Neutrophil (primary cell): ENCODE data around the gene TMA7B.

Source experiments
- H3K27ac ChIP-seq: fragments of 200-600 bp; sonication (generic); 2 replicates; pipeline ENCODE4 v1.5.1; 2016; ENCODE audit warnings: mild to moderate bottlenecking, moderate library complexity
- H3K27me3 ChIP-seq: fragments of 200-600 bp; sonication (generic); 2 replicates; pipeline ENCODE4 v1.6.0; 2016; ENCODE audit warnings: mild to moderate bottlenecking
- H3K36me3 ChIP-seq: fragments of 200-600 bp; sonication (generic); 2 replicates; pipeline ENCODE4 v1.5.1; 2017
- H3K4me1 ChIP-seq, 2 experiments: fragments of 200-600 bp in 1 of 2; sonication (generic) in 1 of 2; 1 replicate in 1 of 2; 2 replicates in 1 of 2; pipeline versions ENCODE4 v1.5.1 to v1.6.1; 2013 to 2016; ENCODE audit warnings: low read depth in 1 of 2, low read length in 1 of 2, mild to moderate bottlenecking in 1 of 2, moderate library complexity in 1 of 2; ENCODE audit not compliant: control insufficient read depth in 1 of 2, insufficient read depth in 1 of 2
- H3K4me3 ChIP-seq, 2 experiments: fragments of 200-600 bp in 1 of 2; sonication (generic) in 1 of 2; 1 replicate in 1 of 2; 2 replicates in 1 of 2; pipeline ENCODE4 v1.5.1; 2013 to 2016; ENCODE audit warnings: low read depth in 1 of 2, low read length in 1 of 2, mild to moderate bottlenecking in 1 of 2, moderate library complexity in 1 of 2
- H3K9me3 ChIP-seq: fragments of 200-600 bp; sonication (generic); 2 replicates; pipeline ENCODE4 v1.5.1; 2016
- TF ChIP-seq, protein P1 (sequence below): fragments of 200-600 bp; sonication (generic); IDR thresholded peaks from 2 replicates; pipeline ENCODE4 v1.5.1; 2016; ENCODE audit warnings: antibody characterized with exemption

The TMA7B gene

GRCh38 chr22:39980596-39980995 lies 20.4 kb downstream of the TMA7B start:
- TF ChIP-seq, protein P1, sequence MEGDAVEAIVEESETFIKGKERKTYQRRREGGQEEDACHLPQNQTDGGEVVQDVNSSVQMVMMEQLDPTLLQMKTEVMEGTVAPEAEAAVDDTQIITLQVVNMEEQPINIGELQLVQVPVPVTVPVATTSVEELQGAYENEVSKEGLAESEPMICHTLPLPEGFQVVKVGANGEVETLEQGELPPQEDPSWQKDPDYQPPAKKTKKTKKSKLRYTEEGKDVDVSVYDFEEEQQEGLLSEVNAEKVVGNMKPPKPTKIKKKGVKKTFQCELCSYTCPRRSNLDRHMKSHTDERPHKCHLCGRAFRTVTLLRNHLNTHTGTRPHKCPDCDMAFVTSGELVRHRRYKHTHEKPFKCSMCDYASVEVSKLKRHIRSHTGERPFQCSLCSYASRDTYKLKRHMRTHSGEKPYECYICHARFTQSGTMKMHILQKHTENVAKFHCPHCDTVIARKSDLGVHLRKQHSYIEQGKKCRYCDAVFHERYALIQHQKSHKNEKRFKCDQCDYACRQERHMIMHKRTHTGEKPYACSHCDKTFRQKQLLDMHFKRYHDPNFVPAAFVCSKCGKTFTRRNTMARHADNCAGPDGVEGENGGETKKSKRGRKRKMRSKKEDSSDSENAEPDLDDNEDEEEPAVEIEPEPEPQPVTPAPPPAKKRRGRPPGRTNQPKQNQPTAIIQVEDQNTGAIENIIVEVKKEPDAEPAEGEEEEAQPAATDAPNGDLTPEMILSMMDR, result no peak
- H3K36me3 ChIP-seq, result no peaks in the 10 kb centered on the region
- no peaks in the 10 kb centered on the region for H3K4me1 ChIP-seq
- H3K27ac ChIP-seq, result no peak overlapping the region
- no peaks in the 10 kb centered on the region for H3K9me3 ChIP-seq
- peaks cover 80% of the 10 kb centered on the region for H3K27me3 ChIP-seq
- no peak overlapping the region for H3K4me3 ChIP-seq

DNA sequence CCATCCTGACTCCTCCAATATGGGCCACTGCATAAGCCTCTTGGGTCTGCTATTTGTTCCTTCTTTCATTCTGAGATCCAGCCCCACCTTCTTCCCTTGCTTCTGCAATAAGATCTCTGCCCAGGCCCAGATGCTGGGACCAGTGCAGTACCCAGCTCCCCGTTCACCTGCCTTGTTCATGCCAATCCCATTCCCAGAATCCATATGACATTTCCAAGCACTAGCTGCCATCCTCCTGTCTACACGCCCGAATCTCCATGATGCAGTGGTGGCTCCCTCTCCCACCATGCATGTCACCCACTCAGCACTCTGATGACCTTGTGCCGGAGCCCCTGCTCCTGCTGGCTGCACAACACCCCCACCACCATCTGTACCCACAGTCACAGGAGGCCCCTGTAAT lies 23.1 kb downstream of the TMA7B start:
- Histone ChIP-seq H3K27ac (no peak overlapping the region), H3K27me3 (peaks cover 74% of the 10 kb centered on the region), H3K36me3 (no peaks in the 10 kb centered on the region), H3K4me3 (no peak overlapping the region), H3K9me3 (no peaks in the 10 kb centered on the region), H3K4me1 (no peaks in the 10 kb centered on the region)
- TF ChIP-seq, protein P1, result no peak

DNA sequence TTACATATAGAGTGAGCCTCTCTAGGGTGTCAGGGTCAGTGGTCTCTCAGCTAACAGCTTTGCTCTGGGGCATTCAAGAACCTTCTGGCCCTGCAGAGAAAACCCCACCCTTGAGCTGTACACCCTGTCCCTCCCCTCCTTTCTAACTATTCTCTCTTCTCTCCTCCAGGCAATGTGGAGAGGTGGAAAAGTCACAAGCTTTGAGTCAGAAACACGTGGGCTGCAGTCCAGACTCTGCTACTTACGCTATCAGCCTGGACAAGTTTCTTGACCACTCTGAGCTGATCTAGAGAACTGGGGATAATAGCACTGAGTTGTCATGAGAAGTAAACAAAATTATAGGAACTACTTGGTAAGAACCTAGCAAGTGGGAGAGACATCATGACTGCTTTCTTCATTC lies 23.8 kb downstream of the TMA7B start:
- H3K9me3 ChIP-seq, result no peaks in the 10 kb centered on the region
- H3K36me3 ChIP-seq, result no peaks in the 10 kb centered on the region
- no peaks in the 10 kb centered on the region for H3K4me1 ChIP-seq
- H3K4me3 ChIP-seq, result no peak overlapping the region
- H3K27ac ChIP-seq, result no peak overlapping the region
- peaks cover 74% of the 10 kb centered on the region for H3K27me3 ChIP-seq
- TF ChIP-seq, protein P1, result no peak

DNA sequence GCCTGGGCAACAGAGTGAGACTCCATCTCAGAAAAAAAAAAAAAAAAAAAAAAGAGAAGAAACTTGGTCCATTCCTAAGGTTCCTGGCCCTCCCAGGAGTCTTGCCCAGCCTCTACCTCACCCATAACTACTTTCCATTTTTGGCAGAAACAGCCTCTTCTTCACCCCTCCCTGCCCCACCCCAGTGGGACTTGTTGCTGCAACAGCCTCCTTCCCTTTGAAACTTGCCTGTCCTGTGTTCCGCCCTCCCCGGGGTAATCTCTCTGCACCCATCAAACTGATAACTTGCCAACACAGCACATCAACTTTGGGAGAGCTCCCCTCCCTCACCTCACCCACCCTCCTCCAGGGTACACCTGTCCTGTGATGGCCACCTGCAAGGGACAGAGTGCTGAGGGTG lies 24.5 kb downstream of the TMA7B start:
- peaks cover 74% of the 10 kb centered on the region for H3K27me3 ChIP-seq
- H3K4me1 ChIP-seq, result no peaks in the 10 kb centered on the region
- no peaks in the 10 kb centered on the region for H3K36me3 ChIP-seq
- TF ChIP-seq, protein P1, result no peak
- H3K9me3 ChIP-seq, result no peaks in the 10 kb centered on the region
- no peak overlapping the region for H3K4me3 ChIP-seq
- H3K27ac ChIP-seq, result no peak overlapping the region

DNA sequence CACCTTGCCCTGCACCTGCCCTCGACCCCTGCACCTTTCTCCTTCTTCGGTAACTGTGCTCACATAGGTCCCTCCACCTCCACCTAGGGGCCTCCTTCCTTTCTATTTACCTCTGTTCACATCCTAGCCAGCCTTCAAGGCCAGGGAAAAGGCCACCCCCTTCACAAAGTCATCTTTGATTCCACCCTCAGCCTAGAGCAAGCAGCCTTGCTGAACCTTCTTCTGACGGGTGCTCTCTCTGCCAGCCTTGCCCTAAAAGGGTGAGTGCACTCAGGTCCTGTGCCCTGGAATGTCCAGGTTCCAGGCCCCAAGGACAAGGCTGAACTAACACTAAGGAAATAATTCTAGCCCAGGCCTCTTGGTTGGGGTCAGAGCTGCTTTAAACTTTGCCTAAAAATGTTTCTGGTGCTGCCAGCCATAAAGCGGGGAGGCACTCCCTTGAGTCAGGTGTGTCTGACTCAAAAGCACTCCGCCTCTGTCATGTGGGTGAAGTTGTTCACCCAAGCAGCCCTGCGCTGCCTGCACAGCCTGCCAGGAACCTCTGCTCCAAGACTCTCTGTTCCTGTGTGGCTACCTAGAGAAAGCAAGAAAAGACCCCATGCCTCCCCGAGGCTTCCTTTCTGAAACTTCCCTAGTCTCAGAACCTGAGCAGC lies 25.3 kb downstream of the TMA7B start:
- Histone ChIP-seq H3K9me3 (no peaks in the 10 kb centered on the region), H3K27me3 (peaks cover 72% of the 10 kb centered on the region), H3K36me3 (no peaks in the 10 kb centered on the region), H3K27ac (no peak overlapping the region), H3K4me3 (no peak overlapping the region), H3K4me1 (no peaks in the 10 kb centered on the region)
- TF ChIP-seq, protein P1, result no peak
